DMS 273 (cell line): ENCODE data around the gene FILIP1L.
A peak's percentile ranks its signal among the peaks of the same experiment; 100 is the strongest.

Experiments
- DNase-seq: peaks from one replicate; lab custom pipeline; 2025; ENCODE audit not compliant: unreplicated experiment; lab: John Stamatoyannopoulos, UW

The FILIP1L gene

GRCh38 chr3:99955773-99956562 lies 158.3 kb downstream of the FILIP1L start:
- DNase-seq = no peak

DNA sequence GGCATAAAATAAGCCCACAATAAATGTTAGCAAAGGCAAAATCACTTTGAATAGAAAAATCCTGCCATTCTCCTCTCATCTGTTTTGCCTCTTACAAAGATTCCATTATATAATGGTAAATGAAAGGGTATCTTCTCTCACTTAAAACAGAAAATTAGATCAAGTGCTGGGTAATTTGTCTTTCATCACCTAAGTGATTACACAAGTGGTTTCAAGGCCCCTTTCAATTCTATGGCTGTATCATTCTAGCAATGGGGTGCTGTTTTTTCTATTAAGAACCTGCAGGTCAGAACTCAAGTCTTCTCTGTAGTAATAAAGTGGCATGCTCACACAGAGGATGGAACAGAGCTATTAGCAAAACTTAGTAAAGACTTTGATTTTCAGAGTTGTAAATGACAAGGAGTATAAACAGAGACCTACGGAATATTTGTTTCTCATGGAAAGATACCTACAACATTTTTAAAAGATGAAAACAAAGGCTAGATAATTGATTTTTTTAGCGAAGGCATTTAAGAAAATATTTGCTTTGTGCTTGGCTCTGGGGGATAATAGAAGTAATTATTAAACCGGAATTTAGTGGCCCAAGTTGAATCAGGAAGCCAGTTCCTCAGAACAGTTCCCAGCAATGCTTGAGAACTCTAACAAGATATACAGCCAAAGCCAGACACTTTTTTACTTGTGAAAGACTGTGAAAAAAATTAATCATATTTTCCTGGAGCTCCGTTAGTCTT lies 159.2 kb downstream of the FILIP1L start:
- no peak for DNase-seq

DNA sequence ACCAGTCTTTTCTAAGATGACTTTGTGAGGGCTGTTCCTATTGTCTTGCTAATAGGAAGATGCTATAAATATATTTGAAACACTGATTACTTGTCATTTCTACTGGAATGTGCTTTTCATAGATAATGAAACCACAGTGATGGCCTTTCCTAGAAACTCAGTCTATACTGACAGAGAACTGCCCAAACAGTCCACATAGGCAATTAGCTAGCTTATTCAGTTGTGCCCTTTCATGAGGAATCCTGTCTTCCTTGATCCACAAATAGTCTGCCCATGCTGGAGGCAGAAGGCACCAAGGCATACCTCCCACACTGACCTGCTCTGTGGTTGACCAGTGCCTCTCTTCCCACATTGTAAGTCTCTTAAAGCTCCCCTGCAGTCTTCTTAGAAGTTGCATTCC lies 160.7 kb downstream of the FILIP1L start:
- no peak for DNase-seq

GRCh38 chr3:99952306-99952705 lies 162.0 kb downstream of the FILIP1L start:
- no peak for DNase-seq

DNA sequence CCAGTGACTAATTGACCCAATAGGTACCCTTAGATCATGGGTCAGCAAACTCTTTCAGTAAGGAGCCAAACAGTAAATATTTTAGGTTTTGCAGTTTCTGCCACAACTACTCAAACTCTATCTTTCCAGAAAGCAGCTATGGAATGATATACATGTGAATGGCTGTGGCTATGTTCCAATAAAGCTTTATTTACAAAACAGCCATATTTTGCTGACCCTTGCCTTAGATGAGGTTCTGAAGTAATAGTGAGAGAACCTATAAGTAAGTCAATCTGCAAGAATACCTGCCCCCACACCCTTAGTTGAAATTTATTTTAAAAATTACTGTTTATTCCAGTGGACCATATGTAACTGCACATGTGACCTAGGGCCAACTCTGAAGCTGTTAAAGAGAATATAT lies 162.6 kb downstream of the FILIP1L start:
- DNase-seq = no peak

DNA sequence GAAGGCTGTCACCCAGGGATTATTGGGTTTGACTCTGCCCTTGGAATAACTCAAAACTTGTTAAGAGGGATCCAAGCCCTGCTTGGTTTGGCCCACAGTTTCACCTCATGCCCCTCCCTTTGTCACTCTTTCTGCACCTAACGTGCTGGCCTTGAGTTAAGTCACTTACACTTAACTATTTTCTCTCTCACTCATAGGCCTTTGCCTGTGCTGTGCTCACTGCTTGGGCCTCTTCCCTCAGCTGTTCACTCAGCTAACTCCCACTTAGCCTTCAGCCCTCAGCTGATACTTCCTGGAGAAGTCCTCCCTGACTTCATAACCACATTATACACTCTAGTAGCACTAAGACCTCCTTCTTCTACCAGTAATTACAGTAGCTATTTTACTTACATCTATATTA lies 163.4 kb downstream of the FILIP1L start:
- DNase-seq = no peak

DNA sequence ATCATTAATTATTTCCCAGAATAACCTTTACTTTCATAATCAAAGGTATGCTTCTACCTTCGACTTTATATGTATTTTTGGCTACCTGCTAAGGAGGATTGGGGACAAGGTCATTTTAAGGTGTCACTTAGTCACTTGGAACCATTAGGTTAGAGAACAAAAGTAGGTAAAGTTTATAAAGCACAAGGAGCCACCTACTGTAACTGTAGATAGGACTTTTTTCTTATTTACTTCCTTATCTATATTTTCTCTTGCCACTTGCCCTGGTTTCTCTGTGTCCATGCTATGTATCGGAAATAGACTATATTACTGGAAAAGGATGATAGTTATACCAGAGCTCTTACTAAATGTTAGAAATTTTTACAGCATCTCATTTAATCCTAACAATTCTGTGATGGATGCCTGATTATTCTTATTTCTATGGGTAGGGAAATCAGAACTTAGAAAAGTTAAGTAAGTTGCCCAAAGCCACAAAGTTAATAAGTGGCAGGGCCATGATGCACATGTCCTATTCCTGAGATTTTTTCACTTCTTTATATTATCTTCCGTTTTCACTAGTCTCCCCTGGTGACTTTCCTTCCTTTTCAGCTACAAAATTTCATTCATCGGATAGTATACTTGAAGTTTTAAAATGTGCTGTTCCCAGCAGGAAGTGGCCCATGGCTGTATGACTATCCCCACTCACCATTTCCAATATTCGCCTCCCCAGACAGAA lies 164.2 kb downstream of the FILIP1L start:
- no peak for DNase-seq

- DNase-seq = no peak
These were observed 165.7 kb downstream of the FILIP1L start for GRCh38 chr3:99948467-99949089.

DNA sequence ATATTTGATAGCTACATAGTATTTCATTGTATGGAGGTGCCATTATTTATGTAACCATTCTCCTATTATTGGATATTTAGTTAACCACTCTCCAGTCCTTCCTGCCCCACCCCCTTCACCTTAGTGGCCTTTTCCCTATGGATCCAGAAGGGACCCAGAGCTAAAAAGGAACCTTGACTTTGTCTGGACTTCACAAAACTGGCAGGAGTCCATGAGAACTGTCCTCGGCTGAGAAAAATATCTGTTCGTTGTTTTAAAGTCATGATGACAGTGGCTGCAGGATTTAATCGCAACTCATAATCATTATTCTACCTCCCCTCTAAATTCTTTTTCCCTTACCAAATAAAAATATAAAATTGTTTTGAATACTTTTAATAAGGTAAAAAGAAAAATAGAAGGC lies 166.9 kb downstream of the FILIP1L start:
- DNase-seq = no peak

DNA sequence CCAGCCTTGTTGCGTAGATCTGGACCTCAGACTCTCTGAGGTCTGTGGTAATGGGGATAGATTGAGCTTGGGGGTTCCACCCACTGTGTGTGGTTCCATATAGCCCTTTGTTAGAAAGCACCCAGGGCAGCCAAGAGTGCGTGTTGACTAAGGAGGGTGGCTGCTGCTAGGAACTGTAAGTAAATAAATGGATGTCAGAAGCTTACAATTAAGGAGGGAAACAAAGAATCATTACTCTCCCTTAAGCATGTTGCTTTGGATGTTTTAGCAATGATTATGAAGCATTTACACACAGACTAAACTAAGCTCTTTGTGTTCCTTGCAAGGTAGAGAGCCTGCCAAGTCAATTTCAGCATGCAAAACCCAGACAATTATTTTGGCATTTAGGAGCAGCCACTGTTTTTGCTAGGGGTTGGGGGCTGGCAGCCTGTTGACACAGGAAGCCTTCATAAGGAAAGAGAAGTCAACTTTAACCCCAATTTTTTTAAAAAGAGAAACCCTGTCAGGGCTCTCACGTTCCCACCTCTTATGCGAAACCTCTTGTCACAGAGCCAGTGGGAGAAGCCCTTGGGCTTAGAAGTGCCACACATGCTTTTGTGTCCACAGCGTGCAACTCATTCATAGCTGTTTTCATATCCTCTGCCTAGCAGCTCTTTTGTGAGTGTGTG lies 168.8 kb downstream of the FILIP1L start:
- no peak for DNase-seq

DNA sequence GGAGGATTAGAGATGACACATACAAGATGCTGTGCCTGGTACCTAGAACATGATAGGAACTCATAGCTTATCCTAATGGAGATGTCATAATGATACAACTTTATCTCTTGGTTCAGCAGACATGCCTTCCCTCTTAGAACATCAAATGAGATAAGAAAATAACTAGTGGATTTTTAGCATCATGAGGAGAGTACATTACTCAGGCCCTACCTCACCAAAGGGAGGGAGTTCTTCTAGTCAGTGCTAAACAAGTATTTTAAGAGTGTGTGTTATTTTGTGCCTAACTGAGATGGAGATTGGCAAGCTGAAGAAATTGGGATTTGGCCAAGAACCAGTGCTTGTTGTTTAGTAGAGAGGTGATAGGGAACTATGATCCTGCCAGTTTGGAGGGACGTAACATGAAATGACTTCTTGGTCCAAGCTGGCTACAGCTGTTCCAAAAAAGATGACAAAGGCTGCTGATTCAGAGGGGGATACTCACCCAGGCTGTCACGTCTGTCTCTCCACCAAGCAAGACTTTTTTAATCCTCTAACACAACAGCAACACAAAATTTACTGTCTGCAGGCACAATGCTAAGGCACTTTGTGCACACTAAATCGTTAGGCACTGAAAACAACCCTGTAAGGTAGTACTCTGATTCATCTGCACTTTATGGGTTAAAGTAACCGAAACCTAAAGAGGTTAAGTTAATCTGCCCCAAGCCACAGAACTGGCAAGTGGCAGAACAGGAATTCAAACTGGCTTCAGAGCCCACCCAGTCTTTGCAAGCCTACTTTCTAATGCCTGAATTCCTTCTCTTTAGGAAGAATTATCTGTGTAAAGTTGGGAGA lies 170.2 kb downstream of the FILIP1L start:
- DNase-seq = peak; percentile 13

DNA sequence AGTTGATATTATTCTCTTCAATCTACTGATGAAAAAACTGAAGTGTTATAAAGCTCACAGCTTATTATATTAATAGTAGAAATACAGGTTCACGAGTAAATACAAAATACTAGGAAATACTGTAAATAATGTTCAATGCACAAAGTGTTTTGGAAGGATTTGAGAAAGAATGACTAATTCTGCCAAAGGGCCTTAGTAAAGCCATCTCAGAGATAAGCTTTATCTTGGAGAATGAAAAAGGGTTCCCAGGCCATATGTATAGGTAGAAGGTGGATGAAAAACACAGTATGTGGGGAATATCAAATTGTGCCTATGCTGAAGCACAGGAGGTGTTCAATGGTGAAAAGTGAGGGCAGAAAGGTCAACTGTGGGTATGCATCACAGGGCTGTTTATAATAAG lies 173.1 kb downstream of the FILIP1L start:
- no peak for DNase-seq

DNA sequence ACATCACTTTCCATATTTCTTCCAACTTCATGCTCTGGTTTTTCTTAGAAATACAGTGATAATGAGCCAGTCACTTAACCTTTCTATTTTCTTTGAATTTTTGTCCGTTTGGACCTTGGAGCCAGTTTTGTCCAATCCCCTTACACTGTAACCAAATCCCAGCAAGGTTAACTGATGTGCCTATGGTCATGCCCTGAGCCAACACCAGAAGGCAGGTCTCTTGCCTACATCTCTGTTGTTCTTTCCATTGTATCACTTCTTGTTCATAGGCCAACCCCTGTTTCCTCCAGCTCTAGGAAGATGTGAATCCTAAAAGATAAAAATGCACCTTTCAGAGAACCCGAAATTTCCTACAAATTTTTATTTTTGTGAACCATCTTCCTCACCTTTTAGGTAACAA lies 174.0 kb downstream of the FILIP1L start:
- no peak for DNase-seq

DNA sequence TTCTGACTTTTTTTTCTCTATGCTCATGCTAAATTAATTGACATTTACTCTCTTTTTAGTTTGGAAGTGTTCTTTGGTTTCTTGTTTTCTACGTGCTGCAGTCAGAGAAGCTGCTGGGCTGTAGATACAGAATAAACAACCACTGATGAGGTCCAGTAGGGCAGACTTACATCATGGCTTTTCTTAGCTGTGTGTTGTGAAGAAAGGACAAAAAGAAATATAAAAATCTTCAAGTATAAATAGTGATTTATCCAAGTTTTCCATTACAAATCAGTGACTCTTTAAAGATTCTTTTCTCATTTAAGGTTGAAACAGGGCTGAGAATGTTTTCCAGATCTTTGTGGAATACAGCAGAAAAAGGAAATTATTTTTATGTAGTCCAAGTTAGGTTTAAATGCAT lies 174.4 kb downstream of the FILIP1L start:
- DNase-seq = no peak

DNA sequence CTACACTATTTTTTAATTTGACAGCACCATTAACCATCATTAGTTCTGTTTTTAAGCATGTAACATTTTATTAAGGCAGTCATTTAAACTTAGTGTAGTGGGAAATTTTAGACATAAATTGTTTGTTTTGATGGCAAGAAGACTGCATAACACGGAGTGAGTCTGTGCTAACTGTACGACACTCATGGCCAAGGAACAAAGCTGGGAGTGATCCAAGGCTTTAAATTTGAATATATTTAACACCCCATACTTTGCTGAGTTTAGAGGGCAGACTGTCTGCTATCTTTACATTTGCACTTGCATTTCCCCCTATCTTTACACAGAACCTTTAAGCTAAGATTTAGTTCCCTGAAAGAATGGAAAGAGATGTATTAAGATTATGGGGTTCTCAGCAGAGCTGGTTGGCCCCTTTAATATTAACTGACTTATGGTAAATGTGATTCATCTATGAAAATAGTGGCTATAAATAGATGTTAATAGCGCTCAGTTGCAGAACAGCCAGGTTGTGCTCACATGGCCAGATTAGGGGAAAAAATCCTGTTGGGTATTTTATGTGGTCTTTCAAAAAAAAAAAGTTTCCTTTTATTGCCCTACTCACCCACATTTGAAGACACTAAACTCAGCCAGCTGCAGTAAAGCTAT lies 175.9 kb downstream of the FILIP1L start:
- no peak for DNase-seq

DNA sequence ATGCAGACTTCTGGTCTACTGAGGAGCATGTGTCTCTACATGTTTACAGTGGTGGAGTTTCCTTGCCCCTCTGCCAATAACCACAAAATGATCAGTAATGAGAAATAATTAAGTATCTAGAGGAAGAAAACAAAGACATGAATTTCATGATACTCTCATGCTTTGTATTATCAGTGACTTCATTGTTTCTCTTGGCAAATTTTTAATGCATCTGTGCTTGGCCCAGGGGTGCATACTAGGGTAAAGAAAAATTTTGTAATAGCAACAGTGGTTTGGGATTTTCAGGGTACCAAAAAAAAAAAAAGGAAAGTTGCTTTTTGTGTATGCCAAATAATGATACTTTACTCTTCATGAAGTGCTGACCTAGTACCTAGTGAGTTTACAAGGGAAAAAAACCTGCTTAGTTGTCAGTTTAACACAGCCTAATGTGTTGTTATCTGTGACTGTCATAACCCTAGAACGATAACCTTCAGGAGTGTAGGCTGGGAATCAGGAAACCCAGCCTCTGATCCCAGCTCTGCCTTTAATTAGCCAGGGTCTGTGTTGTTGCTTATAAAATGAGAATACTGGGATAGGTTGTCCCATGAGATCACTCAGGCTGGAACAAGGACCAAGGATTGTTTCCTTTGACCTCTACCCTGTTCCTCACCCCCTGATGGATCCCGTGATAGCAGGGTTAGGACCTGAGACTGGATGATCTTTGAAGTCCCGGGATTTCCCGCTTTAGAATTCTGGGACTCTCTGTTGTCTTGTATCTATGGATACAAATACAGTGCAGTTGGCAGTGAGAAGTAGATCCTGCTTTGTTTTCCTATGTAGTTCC lies 179.1 kb downstream of the FILIP1L start:
- no peak for DNase-seq

DNA sequence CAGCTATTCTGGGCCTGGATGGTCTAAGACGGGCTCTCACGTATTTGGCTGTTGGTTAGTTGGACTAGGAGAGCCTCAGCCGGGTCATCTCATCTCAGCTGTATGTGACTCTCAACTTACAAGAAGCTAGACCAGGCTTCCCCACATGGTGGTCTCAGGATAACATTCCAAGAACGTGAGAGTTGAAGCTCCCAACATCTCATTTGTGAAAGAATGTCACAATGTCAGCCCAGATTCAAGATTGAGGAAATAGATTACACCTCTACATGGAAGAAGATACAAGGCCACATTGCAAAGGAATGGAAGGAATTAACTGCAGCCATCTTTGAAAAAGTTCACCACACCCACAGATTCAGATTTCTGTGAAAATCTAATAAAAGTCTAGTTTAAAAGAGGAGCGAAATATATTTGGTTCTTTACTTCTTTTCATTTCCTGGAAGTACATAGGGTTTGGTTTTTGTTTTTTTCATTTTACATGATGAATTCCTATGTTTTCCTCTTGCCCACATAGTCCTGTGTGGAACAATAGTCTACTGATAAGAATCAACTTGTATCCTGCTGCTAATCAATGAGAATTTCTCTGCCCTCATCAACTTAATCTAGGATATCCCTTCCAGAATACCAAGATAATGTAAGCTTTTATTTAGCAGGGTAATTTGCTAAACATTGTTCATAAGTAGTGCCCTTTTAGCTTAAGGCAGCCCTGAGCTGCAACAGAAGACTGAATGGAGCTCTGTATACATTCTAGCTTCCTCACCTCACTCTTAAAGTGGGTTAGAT lies 180.1 kb downstream of the FILIP1L start:
- no peak for DNase-seq

DNA sequence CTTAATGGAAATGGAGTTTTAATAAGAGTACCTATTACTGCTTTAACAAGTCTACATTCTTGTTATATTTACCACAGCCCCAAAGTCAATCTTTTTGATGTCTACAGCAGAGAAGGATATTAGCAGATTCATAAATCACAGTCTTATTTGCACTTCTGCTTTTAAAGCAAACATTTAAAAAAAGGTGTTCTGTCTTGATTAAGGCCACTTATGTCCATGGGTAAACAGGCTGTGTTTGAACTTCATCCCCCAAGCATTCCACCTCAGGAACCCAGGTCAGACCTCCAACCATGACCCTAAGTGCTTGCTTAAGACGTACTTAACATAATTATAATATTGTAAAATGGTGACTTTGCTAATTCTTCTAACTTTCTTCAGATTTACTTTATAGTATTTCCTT lies 183.2 kb downstream of the FILIP1L start:
- no peak for DNase-seq
